GM21381 (cell line): Measurements from ENCODE around the gene MRPS27.

ENCODE experiments used
- ATAC-seq: cut with Tn5 transposase; IDR thresholded peaks from one replicate; pipeline ENCODE4 v1.9.1; 2021; ENCODE audit warnings: mild to moderate bottlenecking, moderate library complexity; ENCODE audit not compliant: unreplicated experiment

The MRPS27 gene

DNA sequence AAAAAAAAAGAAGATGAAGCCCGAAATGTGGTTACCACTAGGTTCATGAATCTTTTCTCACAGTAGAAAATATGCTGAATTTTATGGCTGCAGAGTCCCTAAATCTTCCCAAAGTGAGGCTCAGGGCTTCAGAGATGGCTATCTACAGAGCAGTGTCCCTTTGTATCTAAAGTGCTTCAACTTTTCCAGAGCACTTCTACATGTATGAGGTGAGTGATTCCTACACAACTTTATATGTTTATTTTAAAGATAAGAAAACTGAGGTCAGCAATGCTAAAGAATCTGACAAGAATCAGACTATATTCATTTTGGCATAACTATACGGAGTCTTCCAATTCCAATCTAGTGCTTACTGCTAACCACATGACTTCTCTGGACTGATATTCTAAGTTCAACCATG, 53.2 kb downstream of the MRPS27 start:
- no peak for ATAC-seq

DNA sequence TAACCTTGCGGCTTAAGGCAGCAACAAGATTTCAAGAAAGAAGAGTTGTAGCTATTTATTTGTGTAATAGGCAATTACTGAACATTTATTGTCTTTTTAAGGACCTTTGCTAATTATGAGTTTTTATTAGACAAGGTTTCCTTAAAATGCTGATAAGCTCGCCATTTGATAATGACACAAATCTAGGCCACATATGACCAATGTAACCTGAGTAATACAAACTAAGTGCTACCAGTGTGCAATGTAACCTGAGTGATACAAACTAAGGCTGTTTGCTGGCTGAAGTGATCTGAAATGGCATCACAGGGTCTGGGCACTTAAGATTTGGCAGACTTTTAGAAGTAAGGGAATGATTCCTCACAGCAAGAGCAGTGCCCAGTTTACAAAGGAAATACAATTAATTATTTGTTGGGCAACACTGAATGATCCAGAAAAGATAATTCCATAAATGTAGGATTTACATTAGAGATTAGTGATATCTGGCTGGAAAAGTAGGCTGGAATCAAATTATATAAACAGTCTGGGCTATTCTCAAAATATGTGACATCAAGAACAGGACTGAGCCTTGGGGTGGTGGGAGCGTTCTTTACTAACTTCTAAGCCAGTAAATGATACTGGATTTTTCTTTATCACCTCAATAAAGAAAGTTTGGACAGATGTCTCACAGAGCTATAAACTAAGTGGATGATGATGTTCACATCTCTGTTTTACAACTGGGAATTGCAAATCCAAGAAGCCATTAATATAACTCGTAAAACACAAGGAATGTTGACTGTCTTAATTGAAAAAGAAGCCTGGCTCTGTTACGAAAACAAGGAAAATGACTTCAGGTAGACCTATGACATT, 54.8 kb downstream of the MRPS27 start:
- no peak for ATAC-seq

DNA sequence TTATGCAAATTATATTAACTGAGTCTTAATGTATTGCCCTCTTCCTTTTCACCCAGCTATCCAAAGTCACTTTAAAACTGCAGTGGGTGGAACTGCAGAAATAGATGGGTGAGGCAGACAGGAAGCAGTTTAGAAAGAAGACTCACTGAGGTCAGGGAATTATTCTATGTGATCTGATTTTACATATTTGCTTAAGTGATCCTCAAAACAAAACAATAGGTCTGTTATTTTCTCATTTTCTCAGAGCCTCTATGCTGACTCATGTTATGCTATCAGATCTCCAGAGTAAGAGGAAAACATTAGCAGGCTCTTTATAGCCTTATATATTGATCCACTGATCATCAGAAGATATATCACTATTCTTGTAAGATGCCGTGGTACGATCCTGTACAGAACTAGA, 63.5 kb downstream of the MRPS27 start:
- no peak for ATAC-seq

DNA sequence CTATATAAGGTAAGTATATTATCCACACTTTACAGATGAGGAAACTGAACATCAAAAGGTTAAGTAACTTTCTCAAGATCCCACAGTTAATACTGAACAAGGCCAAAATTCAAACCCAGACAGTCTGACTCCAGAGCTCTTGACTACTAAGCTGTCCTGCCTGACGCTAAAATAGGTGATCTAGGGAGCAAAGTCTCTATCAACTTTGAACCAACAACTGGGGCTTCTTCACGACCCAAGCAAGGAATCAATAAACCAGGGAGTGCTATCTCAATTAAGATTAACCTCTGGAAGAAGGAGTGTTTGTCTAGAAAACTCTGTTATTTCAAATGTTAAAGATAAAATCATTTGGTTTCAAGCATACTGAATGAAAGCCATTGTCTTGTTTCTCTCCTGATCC, 64.4 kb downstream of the MRPS27 start:
- ATAC-seq = no peak

DNA sequence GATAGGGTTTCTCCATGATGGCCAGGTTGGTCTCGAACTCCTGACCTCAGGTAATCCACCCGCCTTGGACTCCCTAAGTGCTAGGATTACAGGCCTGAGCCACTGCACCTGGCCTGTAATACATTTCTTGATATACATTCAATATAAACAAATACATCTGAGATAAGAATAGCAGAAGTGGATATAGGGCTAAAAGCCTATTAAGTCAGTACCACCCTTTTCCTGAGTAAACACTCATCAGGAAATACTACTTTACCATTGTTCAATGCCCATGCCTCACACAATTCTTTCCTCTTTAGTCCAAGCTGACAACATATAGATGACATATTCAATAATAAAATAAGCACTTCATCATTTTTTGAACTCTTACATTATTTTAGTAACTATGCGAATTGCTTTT, 64.8 kb downstream of the MRPS27 start:
- ATAC-seq = no peak

DNA sequence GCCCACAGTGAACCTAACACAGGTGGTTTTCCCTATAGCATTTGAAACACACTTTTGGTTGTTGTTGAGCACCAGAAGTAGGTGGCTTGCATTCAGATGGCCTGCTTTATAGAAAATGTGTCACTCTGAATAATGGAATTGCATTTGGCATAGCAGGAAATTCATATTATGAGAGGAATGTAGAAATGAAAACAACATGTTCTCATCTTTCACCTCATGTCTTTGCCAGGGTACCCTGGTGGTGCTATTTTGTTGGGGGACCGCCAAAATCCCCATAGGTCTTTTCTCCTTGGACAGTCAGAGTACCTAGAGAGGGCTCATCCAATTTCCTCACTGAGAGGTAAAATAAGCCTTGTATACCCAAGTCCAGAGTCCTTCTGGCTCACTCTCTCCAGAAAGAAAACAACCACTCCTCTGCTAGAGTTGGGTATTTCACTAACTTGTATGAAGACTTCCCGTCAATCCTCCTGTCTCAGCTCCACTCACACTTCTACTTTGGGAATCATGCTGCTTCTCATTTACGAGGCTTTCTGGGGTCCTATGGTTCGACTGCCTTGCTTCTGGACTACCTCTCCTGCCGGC, 67.4 kb downstream of the MRPS27 start:
- no peak for ATAC-seq

DNA sequence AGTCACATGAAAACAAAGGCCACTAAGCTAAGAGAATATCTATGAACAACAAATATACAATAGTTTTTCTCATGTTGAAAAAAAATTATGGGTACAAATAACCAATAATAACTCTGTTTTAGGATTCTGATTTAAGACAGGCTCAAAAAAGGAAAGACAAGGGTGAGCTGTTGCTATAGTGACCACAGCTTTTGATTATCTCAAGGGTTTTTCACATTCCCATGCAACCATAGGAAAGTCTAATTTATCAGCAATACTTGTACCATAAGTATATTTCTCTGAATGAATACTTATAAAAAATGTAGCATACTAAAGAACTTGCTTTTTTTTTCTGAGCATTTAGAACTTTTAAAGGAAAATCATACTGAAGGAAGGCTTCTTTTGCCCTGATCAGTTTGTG, 68.0 kb downstream of the MRPS27 start:
- no peak for ATAC-seq

DNA sequence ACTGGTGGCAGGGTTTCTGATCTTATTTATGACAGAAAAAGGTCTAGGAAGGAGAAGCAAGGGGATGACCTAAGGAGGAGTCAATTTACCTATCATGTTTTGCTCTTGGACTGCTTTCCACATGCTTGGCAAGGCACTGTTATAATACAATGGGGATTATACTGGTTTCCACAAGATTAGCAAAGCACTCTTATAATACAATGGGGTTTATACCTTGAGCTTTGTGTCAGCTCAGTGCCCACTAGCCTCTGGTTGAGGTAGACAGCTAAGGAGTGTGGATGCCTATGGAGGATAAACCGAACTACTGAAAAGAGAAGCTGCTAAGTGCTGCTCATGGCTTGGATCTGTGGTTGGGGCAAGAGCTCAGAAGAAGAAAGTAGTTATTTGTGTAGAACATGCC, 68.7 kb downstream of the MRPS27 start:
- ATAC-seq = no peak

DNA sequence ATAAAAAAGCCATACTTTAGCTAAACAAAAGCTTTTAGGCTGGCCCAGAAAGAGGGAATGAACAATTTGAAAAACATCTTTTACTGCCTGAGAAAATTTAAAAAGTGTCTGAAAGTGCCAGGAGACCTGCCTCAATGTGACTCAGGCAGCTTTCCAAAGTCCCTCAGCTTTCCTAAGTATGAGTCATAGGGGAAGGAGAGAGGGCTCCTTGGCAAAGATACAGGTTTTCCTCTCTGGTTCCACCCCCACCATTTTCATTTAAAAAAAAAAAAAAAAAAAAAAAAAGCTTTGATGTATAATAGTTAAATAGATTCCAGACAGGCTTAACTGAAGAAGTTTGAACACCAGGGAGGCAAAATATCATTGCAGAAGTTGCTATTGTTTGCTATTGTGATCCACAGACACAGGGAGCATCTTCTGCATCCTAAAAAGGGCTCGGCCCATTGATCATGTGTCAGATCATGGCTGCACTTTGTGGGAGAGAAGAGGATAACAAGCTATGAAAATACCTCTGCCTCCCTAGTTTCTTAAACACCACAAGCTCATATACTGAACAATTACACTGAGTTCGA, 71.5 kb downstream of the MRPS27 start:
- no peak for ATAC-seq

DNA sequence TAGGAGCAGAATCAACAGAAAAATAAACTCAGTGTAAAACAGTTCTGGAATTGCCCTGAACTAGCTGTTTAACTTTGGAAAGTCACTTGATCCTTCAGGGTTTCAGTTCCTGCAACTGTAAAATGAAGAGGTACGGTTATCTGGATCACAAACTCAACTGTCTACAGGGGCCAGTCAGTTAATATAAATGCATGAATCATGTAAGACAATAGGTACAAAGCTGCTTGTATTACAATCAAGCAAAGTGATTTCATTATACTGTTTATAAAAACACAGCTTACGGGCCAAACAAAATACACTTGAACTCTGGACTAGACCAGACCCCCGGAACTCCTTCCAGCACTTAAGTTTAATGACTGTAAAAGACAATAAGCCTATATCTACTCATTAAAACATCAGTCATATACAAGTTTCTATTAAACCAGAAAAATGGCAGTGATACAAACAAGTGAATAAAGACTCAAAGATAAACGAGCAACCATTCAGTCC, 73.0 kb downstream of the MRPS27 start:
- ATAC-seq = no peak

DNA sequence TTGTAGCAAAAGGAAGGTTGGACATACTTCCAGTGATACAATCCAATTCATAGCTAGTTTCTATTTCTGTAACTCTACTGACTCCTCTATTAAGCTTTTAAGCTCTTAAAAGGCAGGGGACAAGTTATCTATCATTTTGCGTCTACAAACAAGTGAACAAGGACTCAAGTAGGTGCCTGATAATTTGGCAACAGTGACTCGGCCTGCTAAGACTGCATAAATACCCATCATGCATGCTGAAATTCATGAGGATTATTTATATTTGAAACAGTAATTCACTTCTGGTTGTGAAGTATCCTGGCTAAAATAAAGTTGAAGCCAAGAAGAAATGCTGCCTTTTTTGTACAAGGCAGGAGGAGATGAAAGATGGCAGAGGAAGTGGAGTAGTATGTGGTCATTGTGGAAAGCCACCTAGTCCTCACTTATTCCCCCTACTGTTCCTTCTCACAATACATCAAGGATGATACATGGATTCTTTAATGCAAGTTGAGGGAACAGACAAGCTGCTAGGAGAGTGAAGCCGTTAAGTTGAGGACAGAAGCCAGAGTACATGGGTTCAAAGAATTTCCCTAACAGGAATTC, 74.0 kb downstream of the MRPS27 start:
- ATAC-seq = no peak

DNA sequence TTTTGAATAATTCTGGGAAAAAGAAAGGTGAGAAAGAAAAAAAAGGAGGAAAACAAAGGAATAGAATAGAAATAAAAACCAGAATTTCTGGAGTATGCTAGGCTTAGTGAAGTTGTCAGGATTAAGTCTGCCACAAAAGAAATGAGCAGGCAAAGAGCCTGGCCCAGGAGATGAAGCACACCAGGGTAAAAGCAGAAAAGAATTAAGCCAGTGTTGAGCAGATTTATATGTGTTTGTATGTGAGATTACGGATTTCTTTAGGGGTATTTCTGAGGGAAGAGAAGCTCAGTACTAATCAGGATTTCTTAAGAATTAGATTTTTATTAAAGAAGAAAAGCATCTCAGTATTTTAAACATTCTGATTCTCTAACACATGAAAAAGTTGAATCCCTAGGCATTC, 74.5 kb downstream of the MRPS27 start:
- no peak for ATAC-seq

DNA sequence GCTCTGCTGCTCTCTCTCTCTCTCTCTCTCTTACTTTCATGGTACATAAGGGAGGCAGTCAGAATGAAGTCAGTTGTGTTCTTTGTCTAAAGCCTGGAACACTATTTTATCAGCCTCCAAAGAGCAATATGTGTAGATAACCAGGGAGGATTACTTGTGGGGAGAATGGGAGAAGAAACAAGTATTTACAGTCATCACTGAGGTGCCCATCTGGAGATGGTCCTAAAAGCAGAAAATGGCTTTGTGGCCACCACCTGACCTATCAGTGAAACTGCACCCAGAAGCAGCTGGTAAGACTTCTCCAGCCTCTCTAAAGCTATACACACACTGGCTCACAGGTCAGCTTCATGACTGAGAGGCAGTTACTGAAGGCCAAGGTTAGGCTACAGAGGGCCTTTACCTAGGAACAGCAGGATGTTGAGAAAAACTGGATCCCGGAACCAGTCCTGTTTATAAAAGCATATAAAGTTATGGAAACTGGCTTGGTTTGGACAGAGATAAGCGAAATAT, 75.1 kb downstream of the MRPS27 start:
- peak; percentile 89 for ATAC-seq

DNA sequence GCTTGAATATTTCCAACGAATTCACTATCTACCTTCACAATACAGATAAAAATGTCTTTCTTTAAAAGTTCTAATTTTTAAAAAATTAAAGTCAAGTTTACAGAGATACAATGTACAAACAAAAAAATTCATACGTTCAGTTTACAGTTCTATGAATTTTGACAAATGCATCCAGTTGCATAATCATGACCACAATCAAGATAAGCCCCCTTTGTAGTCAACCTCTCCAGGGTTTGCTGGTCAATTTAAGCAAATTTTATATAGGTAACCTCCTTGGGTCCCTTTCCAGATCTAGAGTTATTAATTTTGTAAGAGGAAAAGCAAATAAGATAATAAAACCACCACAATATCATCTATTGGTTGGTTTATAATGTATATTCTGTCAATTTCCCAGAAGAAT, 76.3 kb downstream of the MRPS27 start:
- no peak for ATAC-seq

DNA sequence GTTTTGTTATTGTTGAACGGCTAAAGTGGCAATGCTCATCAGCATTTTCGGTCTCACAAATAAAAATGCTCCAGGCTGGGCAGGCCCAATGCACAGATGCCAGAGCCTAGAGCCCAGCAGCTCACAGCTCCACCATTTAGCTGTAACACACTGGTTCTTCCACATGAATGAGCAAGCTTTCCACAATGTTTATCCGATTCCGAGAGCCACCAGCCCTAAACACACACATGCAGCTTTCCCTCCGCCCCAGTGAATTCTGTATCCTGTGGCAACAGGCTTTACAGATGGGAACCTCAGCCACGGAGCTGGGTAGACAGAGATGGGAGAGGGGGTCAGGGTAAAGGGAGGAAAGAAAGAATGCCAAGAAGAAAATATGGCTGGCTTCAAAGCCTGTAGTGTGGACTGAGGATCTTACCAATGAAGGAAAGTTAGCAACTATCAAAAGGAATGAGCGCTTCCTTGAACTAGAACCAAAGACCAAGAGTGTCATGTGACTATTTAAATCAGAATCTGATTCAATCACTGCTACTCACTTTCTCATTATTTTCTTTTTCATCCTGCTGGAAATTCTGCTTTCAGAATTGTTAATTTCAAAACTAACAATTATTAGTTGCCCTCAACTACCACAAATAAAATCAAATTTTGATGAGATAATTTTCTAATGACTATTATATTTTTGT, 77.1 kb downstream of the MRPS27 start:
- no peak for ATAC-seq

DNA sequence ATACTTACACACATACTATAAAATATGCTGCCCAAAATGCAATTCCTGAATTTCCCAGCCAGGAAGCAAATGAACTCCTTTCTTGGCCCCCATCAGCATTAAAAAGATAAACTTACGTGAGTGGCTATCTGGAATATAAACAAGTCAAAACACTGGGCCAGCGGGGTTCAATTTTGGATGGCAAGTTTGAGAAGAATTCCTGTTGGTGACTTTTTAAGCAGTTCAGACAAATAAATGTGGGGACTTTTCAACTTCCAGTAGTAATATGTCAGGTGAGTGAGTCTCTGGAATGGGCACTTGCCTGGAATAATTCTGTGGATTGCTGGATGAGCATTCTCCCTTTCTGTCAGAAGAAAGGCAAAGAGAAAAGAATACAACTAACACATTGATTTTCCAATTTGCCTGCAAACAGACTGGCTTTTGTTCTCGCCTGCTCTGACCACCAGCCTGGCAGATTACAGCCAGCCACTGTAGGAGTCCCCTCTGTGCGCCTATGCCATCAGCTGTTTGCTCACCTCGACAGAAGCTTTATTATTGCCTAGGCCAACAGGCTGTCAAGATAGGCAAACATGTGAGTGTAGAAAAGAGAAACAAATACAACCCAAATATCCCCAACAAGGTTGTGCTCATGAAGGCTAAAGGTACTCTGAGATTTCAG, 78.6 kb downstream of the MRPS27 start:
- ATAC-seq = no peak

DNA sequence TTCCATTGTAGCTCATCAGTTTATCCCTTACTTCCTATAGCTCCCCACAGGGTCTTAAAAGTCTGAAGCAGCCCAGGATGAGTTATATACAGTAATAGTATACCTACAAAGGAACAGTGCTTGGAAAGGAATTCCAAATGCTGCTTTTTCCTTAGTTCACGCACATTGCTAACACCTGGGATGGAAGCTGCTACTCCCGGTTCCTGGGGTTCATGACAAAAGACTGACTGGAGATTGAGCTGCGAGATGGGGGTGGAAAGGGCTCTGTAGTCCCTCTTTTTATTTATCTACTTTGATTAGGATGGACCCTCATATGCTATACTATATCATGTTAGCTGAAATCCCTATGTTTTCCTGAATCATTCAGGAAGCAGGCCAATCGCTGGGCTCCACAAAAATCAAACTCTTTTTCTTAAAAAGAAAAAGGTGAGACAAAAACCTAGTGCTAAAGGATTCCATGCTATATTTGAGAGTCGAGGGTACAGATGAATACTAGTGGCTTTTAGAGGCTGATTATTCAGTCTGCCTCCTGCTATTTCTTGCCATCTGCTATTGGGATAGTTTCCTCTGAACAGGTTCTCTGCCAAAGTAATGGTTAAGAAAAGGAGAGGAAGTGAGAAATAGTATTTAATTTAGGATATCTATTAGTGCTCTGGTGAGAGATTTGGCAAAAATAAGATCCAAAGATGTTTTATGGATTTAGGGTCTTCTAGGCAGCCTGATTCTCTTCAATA, 81.2 kb downstream of the MRPS27 start:
- no peak for ATAC-seq

DNA sequence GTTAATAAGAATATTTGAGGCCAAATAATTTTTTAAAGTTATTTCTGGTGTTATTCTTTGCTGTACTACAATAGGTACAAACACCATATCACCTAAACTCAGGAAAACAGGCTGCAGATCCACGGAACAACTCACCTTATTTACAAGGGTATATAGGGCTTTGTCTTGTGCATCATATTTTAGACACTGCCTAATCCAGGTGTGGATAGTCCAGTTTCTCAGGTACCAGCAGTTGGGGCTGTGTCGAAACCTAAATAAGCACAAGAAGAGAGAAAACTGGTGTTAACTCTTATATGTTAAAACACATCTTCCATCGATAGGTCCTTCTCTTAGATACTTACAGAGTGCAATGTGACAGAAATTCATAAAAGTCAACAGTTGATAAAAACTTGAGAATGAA, 82.2 kb downstream of the MRPS27 start:
- ATAC-seq = no peak

DNA sequence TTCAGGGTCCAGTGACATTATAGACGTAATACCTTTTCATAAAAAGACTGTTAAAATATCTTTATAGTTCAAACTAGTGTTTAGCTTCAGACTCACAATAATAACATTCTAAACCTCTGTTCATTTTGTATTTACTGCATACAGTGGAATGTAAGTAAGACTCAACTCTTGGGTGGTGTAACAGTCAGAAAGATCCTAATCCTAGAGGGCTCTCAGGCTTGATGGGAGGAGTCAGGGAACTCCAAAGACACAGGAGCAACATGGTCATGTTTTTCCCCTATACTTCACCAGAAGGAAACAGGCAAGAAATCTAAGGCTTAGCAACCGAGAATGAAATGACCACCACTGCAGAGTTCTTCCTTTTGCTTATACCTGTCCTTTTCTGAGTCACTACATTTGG, 82.6 kb downstream of the MRPS27 start:
- no peak for ATAC-seq

DNA sequence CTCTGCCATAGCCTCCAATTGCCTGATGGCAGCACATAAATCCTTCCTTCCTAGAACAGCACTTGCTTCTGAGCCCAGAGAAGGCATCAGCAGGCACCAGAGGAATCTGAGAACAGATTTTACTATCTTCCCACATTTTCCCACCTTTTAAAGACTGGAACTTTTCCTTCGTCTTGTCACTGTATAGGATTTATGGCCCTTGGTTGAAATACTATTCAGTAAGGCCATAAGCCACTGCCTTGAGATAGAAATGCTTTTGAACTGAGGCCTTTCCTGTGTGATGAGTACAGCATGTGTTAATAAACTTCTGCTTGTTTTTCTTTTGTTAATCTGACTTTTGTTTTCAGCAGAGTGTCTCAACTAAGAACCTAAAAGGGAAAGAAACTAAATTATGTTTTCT, 84.3 kb downstream of the MRPS27 start:
- no peak for ATAC-seq
